Measurements from ENCODE around the gene CPPED1. TPM values are rescaled to one million over a fixed set of nuclear protein-coding genes. Genes with fewer than 3 reads are reported as not detected.

CPPED1 gene
- total and polyA plus RNA-seq, 2 of the 4 experiments (the other 2 are of a cell fraction), result 5.1 to 6.5 TPM

DNA sequence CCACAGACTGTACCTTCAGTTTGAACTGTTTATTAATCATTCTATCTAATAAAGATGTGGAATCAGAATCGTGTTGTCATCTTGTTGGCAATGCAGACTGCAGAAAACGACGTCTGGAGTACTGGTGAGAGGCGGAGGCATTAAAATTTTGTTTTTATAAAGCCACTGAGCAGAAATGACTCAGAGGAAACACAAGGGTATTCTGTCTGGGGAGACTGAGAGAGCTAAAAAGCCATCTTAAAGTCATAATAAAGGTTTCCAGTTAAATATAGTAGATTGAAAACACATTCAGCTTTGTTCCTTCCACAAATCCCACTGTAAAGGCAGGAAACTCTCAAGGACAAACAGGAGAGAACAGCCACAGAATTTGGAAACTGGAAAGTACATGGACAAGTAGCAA is 74.2 kb downstream of the CPPED1 start:
- Histone ChIP-seq H3K4me2 (ENCODE audit: low read depth, low read length) (no peak overlapping the region), H3K79me1 (ENCODE audit: low read depth in 1 of 2, low read length in 2 of 2) (no peaks in the 10 kb centered on the region), H2AFZ (replicated peaks; ENCODE audit: low read length, poor library complexity) (no peak overlapping the region), H3K56ac (ENCODE audit: extremely low read depth, insufficient read depth, low read length) (no peak overlapping the region), H3K4me3 (ENCODE audit: insufficient read depth, low read depth, low read length) (no peak overlapping the region), H4K20me1 (ENCODE audit: insufficient read depth, low read length) (no peaks in the 10 kb centered on the region), H4K5ac (ENCODE audit: low read depth, low read length) (no peak overlapping the region), H3K27ac (ENCODE audit: insufficient read depth, low read length) (no peak overlapping the region), H2BK15ac (ENCODE audit: low read depth, low read length) (no peak overlapping the region), H2AK5ac (ENCODE audit: low read depth, low read length) (no peak overlapping the region), H2AK9ac (replicated peaks; ENCODE audit: low read depth, low read length, poor library complexity) (no peak overlapping the region), H4K8ac (ENCODE audit: low read depth in 2 of 2, low read length in 2 of 2) (no peak overlapping the region), H3K14ac (replicated peaks; ENCODE audit: low read depth, low read length) (no peak overlapping the region), H3K4ac (ENCODE audit: low read depth, low read length) (no peak overlapping the region), H3K9ac (ENCODE audit: low read depth, low read length) (no peak overlapping the region), H4K91ac (ENCODE audit: insufficient read depth, low read depth, low read length) (no peak overlapping the region), H2BK120ac (ENCODE audit: low read depth, low read length) (no peak overlapping the region), H3K23ac (ENCODE audit: low read depth, low read length) (no peak overlapping the region), H2BK20ac (ENCODE audit: low read depth, low read length) (no peak overlapping the region), H3K4me1 (ENCODE audit: control insufficient read depth, insufficient read depth, low read length) (no peaks in the 10 kb centered on the region), H3K9me3 (ENCODE audit: control insufficient read depth, insufficient read depth, low read length) (peaks cover 2% of the 10 kb centered on the region; the same call in 1 of the 2 replicates), H3K18ac (ENCODE audit: low read depth, low read length) (no peak overlapping the region), H3K27me3 (ENCODE audit: control insufficient read depth, insufficient read depth, low read length) (no peaks in the 10 kb centered on the region), H3K9me1 (ENCODE audit: insufficient read depth, low read length) (no peaks in the 10 kb centered on the region), H3K36me3 (ENCODE audit: control insufficient read depth, insufficient read depth, low read length) (no peaks in the 10 kb centered on the region), H2BK5ac (ENCODE audit: low read depth, low read length, poor library complexity, severe bottlenecking) (no peak overlapping the region)
- DNase-seq (peak; percentile 30), ATAC-seq (ENCODE audit: low read depth) (peak; percentile 32; the same call in 1 of the 2 replicates)
- dilution Hi-C loops (cut with HindIII; ENCODE audit: low sequenced_read_pairs, unreplicated experiment) (no loop called here), intact Hi-C loops (cut with micrococcal nuclease) (no loop called here), in situ Hi-C loops (cut with MboI; ENCODE audit: low sequenced_read_pairs) (no loop called here)
- TF ChIP-seq, protein P1, sequence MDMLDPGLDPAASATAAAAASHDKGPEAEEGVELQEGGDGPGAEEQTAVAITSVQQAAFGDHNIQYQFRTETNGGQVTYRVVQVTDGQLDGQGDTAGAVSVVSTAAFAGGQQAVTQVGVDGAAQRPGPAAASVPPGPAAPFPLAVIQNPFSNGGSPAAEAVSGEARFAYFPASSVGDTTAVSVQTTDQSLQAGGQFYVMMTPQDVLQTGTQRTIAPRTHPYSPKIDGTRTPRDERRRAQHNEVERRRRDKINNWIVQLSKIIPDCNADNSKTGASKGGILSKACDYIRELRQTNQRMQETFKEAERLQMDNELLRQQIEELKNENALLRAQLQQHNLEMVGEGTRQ (IDR thresholded peaks at IDR 0.05; ENCODE audit: low read depth, low read length), result no peak
- TF ChIP-seq CHD1 (IDR thresholded peaks at IDR 0.05; ENCODE audit: low read depth, low read length) (no peak), MAFK (IDR thresholded peaks at IDR 0.05; ENCODE audit: low read depth, low read length) (no peak), NFE2L2 (IDR thresholded peaks at IDR 0.05; ENCODE audit: low read depth, low read length) (no peak), SMC3 (IDR thresholded peaks at IDR 0.05; ENCODE audit: low read depth, low read length) (no peak), FOS (IDR thresholded peaks at IDR 0.05; ENCODE audit: low read depth, low read length) (no peak), CTCF (conservative IDR thresholded peaks at IDR 0.05; ENCODE audit: low read depth, low read length) (no peak), RFX5 (IDR thresholded peaks at IDR 0.05; ENCODE audit: low read depth, low read length) (no peak), RCOR1 (IDR thresholded peaks at IDR 0.05; ENCODE audit: insufficient replicate concordance, low read length) (no peak), BHLHE40 (IDR thresholded peaks at IDR 0.05; ENCODE audit: low read depth, low read length) (no peak), POLR2A (IDR thresholded peaks at IDR 0.05; ENCODE audit: low read depth, low read length) (no peak), MAZ (IDR thresholded peaks at IDR 0.05; ENCODE audit: borderline replicate concordance, low read depth, low read length) (no peak)
- TF ChIP-seq, protein P2, sequence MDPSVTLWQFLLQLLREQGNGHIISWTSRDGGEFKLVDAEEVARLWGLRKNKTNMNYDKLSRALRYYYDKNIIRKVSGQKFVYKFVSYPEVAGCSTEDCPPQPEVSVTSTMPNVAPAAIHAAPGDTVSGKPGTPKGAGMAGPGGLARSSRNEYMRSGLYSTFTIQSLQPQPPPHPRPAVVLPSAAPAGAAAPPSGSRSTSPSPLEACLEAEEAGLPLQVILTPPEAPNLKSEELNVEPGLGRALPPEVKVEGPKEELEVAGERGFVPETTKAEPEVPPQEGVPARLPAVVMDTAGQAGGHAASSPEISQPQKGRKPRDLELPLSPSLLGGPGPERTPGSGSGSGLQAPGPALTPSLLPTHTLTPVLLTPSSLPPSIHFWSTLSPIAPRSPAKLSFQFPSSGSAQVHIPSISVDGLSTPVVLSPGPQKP (IDR thresholded peaks at IDR 0.05; ENCODE audit: borderline replicate concordance, low read depth, low read length), result no peak
- BruUV-seq (replicated peaks), result no TSS peak
- CTCF ChIA-PET, result no interaction called here
- WGBS, 2 experiments (ENCODE audit: extremely low coverage in 2 of 2, insufficient read length in 1 of 2), result no CpG with 5 or more reads among the region's 4 CpGs
- POLR2A ChIA-PET (ENCODE audit: unreplicated experiment), result no interaction called here

Data from IMR-90 (cell line).